Measurements from ENCODE around the gene NSMF. TPM values are rescaled to one million over a fixed set of nuclear protein-coding genes. Genes with fewer than 3 reads are reported as not detected.

The NSMF gene
- total RNA-seq, 1 experiment from 2014 or later: 73.4 TPM

- Histone ChIP-seq H4K20me1 (ENCODE audit: insufficient read depth) (no peaks in the 10 kb centered on the region), H3K9me3 (ENCODE audit: insufficient read depth, low read depth) (0 out of 2 replicates have a peak, but pooled peaks cover 10% of the 10 kb centered on the region), H3K27ac (no peak overlapping the region), H2AFZ (no peak overlapping the region), H3F3A (ENCODE audit: insufficient read depth, low read depth) (peaks cover 8% of the 10 kb centered on the region; the same call in 1 of the 2 replicates), H3K4me2 (no peak overlapping the region), H3K4me3 (no peak overlapping the region), H3K79me2 (ENCODE audit: low read depth) (no peaks in the 10 kb centered on the region), H3K27me3 (ENCODE audit: insufficient read depth, low read depth) (peaks cover 8% of the 10 kb centered on the region; the same call in 1 of the 2 replicates), H3K36me3 (ENCODE audit: low read depth) (no peaks in the 10 kb centered on the region), H3K4me1 (replicated peaks; ENCODE audit: insufficient read depth) (peaks cover 7% of the 10 kb centered on the region), H3K9me2 (ENCODE audit: insufficient read depth) (no peaks in the 10 kb centered on the region)
- TF ChIP-seq EZH2 (IDR thresholded peaks at IDR 0.05; ENCODE audit: low read depth) (no peak), CTCF (conservative IDR thresholded peaks at IDR 0.05) (no peak)
- ChIA-PET CTCF (no interaction called here), POLR2A (ENCODE audit: unreplicated experiment) (interaction anchor here (0.6 kb wide), 1 partner anchor 129 kb away, joined by 3 read pairs; the partner anchor contains the start of gene ARRDC1)
- intact Hi-C loops (cut with micrococcal nuclease; ENCODE audit: unreplicated experiment): no loop called here
- DNase-seq: no peak
- no TSS peak for BruUV-seq (replicated peaks)
These were observed 17.7 kb upstream of the NSMF start for GRCh38 chr9:137476856-137477255.

GRCh38 chr9:137475666-137476065 lies 16.5 kb upstream of the NSMF start:
- Histone ChIP-seq H3K4me1 (replicated peaks; ENCODE audit: insufficient read depth) (no peaks in the 10 kb centered on the region), H3K27ac (no peak overlapping the region), H3K79me2 (ENCODE audit: low read depth) (no peaks in the 10 kb centered on the region), H3K9me3 (ENCODE audit: insufficient read depth, low read depth) (0 out of 2 replicates have a peak, but pooled peaks cover 10% of the 10 kb centered on the region), H3K27me3 (ENCODE audit: insufficient read depth, low read depth) (peaks cover 8% of the 10 kb centered on the region; the same call in 1 of the 2 replicates), H3K9me2 (ENCODE audit: insufficient read depth) (no peaks in the 10 kb centered on the region), H3K36me3 (ENCODE audit: low read depth) (no peaks in the 10 kb centered on the region), H3K4me3 (no peak overlapping the region), H3F3A (ENCODE audit: insufficient read depth, low read depth) (no peaks in the 10 kb centered on the region), H2AFZ (no peak overlapping the region), H3K4me2 (no peak overlapping the region), H4K20me1 (ENCODE audit: insufficient read depth) (no peaks in the 10 kb centered on the region)
- ChIA-PET CTCF (no interaction called here), POLR2A (ENCODE audit: unreplicated experiment) (no interaction called here)
- no peak for DNase-seq
- no TSS peak for BruUV-seq (replicated peaks)
- intact Hi-C loops (cut with micrococcal nuclease; ENCODE audit: unreplicated experiment): no loop called here
- TF ChIP-seq CTCF (conservative IDR thresholded peaks at IDR 0.05): no peak
- no peak for TF ChIP-seq EZH2 (IDR thresholded peaks at IDR 0.05; ENCODE audit: low read depth)

- Histone ChIP-seq H3K4me1 (replicated peaks; ENCODE audit: insufficient read depth) (no peaks in the 10 kb centered on the region), H3K79me2 (ENCODE audit: low read depth) (no peaks in the 10 kb centered on the region), H3K27ac (no peak overlapping the region), H3K9me3 (ENCODE audit: insufficient read depth, low read depth) (0 out of 2 replicates have a peak, but pooled peaks cover 10% of the 10 kb centered on the region), H3K9me2 (ENCODE audit: insufficient read depth) (no peaks in the 10 kb centered on the region), H3K36me3 (ENCODE audit: low read depth) (no peaks in the 10 kb centered on the region), H3K27me3 (ENCODE audit: insufficient read depth, low read depth) (peaks cover 8% of the 10 kb centered on the region; the same call in 1 of the 2 replicates), H4K20me1 (ENCODE audit: insufficient read depth) (no peaks in the 10 kb centered on the region), H3K4me3 (no peak overlapping the region), H2AFZ (no peak overlapping the region), H3F3A (ENCODE audit: insufficient read depth, low read depth) (no peaks in the 10 kb centered on the region), H3K4me2 (no peak overlapping the region)
- TF ChIP-seq EZH2 (IDR thresholded peaks at IDR 0.05; ENCODE audit: low read depth): no peak
- TF ChIP-seq CTCF (conservative IDR thresholded peaks at IDR 0.05): no peak
- POLR2A ChIA-PET (ENCODE audit: unreplicated experiment): no interaction called here
- BruUV-seq (replicated peaks): no TSS peak
- intact Hi-C loops (cut with micrococcal nuclease; ENCODE audit: unreplicated experiment): no loop called here
- CTCF ChIA-PET: no interaction called here
- DNase-seq: no peak
These were observed 15.1 kb upstream of the NSMF start for GRCh38 chr9:137474271-137474670.
